ENCODE data around the gene EHMT1.

EHMT1 gene

GRCh38 chr9:137612741-137613142, 6.1 kb upstream of the EHMT1 start:
- TF ChIP-seq PPARA (CRISPR knock-in tag; IDR thresholded peaks at IDR 0.05; ENCODE audit: borderline replicate concordance) (no peak), ISL1 (CRISPR knock-in tag; IDR thresholded peaks at IDR 0.05) (no peak), ESRRG (CRISPR knock-in tag; IDR thresholded peaks at IDR 0.05) (no peak), RARB (CRISPR knock-in tag; IDR thresholded peaks at IDR 0.05) (no peak), ZNF70 (CRISPR knock-in tag; IDR thresholded peaks at IDR 0.05) (no peak), ZFP3 (CRISPR knock-in tag; IDR thresholded peaks at IDR 0.05) (no peak), OSR1 (CRISPR knock-in tag; IDR thresholded peaks at IDR 0.05) (no peak), ARNTL (CRISPR knock-in tag; IDR thresholded peaks at IDR 0.05; ENCODE audit: borderline replicate concordance, low read depth) (no peak)
- TF ChIP-seq, protein P1, sequence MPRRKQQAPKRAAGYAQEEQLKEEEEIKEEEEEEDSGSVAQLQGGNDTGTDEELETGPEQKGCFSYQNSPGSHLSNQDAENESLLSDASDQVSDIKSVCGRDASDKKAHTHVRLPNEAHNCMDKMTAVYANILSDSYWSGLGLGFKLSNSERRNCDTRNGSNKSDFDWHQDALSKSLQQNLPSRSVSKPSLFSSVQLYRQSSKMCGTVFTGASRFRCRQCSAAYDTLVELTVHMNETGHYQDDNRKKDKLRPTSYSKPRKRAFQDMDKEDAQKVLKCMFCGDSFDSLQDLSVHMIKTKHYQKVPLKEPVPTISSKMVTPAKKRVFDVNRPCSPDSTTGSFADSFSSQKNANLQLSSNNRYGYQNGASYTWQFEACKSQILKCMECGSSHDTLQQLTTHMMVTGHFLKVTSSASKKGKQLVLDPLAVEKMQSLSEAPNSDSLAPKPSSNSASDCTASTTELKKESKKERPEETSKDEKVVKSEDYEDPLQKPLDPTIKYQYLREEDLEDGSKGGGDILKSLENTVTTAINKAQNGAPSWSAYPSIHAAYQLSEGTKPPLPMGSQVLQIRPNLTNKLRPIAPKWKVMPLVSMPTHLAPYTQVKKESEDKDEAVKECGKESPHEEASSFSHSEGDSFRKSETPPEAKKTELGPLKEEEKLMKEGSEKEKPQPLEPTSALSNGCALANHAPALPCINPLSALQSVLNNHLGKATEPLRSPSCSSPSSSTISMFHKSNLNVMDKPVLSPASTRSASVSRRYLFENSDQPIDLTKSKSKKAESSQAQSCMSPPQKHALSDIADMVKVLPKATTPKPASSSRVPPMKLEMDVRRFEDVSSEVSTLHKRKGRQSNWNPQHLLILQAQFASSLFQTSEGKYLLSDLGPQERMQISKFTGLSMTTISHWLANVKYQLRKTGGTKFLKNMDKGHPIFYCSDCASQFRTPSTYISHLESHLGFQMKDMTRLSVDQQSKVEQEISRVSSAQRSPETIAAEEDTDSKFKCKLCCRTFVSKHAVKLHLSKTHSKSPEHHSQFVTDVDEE (CRISPR knock-in tag; IDR thresholded peaks at IDR 0.05): no peak
- peak; percentile 3; the same call in 2 of the 3 replicates for ATAC-seq

- no peak for TF ChIP-seq ZNF70 (CRISPR knock-in tag; IDR thresholded peaks at IDR 0.05)
- no peak for TF ChIP-seq ARNTL (CRISPR knock-in tag; IDR thresholded peaks at IDR 0.05; ENCODE audit: borderline replicate concordance, low read depth)
- no peak for TF ChIP-seq ZC3H10 (CRISPR knock-in tag; IDR thresholded peaks at IDR 0.05)
- no peak for TF ChIP-seq OSR1 (CRISPR knock-in tag; IDR thresholded peaks at IDR 0.05)
- no peak for TF ChIP-seq ZFP30 (CRISPR knock-in tag; IDR thresholded peaks at IDR 0.05)
- TF ChIP-seq, protein P2, sequence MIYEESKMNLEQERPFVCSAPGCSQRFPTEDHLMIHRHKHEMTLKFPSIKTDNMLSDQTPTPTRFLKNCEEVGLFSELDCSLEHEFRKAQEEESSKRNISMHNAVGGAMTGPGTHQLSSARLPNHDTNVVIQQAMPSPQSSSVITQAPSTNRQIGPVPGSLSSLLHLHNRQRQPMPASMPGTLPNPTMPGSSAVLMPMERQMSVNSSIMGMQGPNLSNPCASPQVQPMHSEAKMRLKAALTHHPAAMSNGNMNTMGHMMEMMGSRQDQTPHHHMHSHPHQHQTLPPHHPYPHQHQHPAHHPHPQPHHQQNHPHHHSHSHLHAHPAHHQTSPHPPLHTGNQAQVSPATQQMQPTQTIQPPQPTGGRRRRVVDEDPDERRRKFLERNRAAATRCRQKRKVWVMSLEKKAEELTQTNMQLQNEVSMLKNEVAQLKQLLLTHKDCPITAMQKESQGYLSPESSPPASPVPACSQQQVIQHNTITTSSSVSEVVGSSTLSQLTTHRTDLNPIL (CRISPR knock-in tag; IDR thresholded peaks at IDR 0.05; ENCODE audit: low read depth): no peak
- TF ChIP-seq PPARA (CRISPR knock-in tag; IDR thresholded peaks at IDR 0.05; ENCODE audit: borderline replicate concordance): no peak
- TF ChIP-seq TCF4 (CRISPR knock-in tag; IDR thresholded peaks at IDR 0.05; ENCODE audit: borderline replicate concordance): no peak
- no peak for ATAC-seq
Measured at GRCh38 chr9:137613259-137613658, 5.5 kb upstream of the EHMT1 start.

DNA sequence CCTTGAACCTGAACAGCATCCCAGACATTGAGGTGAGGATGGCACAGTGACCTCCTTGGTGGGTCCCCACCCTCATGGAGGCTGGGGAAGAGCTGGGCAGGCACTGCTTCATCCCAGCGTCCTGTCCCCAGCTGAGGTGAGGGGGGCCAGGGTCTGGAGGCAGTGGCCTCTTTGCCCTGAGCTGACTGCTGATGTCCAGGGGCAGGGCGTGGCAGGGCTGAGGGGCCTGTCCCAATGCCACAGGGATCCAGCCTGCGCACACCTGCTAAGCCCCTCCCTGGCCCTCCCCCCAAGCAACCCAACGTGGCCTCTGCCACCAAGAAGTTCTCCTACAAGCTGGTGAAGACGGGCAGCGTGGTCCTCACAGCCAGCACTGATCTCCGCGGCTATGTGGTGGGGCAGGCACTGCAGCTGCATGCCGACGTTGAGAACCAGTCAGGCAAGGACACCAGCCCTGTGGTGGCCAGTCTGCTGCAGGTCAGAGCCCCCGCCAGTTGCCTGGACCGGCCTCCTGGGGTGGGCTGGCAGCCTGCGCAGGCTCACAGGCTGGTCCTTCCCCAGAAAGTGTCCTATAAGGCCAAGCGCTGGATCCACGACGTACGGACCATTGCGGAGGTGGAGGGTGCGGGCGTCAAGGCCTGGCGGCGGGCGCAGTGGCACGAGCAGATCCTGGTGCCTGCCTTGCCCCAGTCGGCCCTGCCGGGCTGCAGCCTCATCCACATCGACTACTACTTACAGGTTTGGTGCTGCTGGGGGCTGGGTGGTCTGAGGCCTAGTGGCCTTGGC, 4.9 kb upstream of the EHMT1 start:
- no peak for TF ChIP-seq PPARA (CRISPR knock-in tag; IDR thresholded peaks at IDR 0.05; ENCODE audit: borderline replicate concordance)
- TF ChIP-seq, protein P2 (CRISPR knock-in tag; IDR thresholded peaks at IDR 0.05; ENCODE audit: low read depth): no peak
- no peak for TF ChIP-seq PATZ1 (CRISPR knock-in tag; IDR thresholded peaks at IDR 0.05; ENCODE audit: borderline replicate concordance)
- TF ChIP-seq ZNF565 (CRISPR knock-in tag; conservative IDR thresholded peaks at IDR 0.05; ENCODE audit: low read depth): no peak
- TF ChIP-seq TOX (CRISPR knock-in tag; IDR thresholded peaks at IDR 0.05; ENCODE audit: borderline replicate concordance): no peak
- no peak for TF ChIP-seq BACH2 (CRISPR knock-in tag; IDR thresholded peaks at IDR 0.05; ENCODE audit: borderline replicate concordance)
- no peak for TF ChIP-seq SNAI2 (CRISPR knock-in tag; IDR thresholded peaks at IDR 0.05)
- no peak for TF ChIP-seq ZC3H10 (CRISPR knock-in tag; IDR thresholded peaks at IDR 0.05)
- no peak for TF ChIP-seq ZNF8 (CRISPR knock-in tag; IDR thresholded peaks at IDR 0.05)
- ATAC-seq: no peak

- ATAC-seq: no peak
- no peak for TF ChIP-seq ZNF565 (CRISPR knock-in tag; conservative IDR thresholded peaks at IDR 0.05; ENCODE audit: low read depth)
- TF ChIP-seq RARB (CRISPR knock-in tag; IDR thresholded peaks at IDR 0.05): no peak
- no peak for TF ChIP-seq ZNF70 (CRISPR knock-in tag; IDR thresholded peaks at IDR 0.05)
- TF ChIP-seq ZFP3 (CRISPR knock-in tag; IDR thresholded peaks at IDR 0.05): no peak
- TF ChIP-seq, protein P1 (CRISPR knock-in tag; IDR thresholded peaks at IDR 0.05): no peak
- no peak for TF ChIP-seq SNAI2 (CRISPR knock-in tag; IDR thresholded peaks at IDR 0.05)
- TF ChIP-seq PATZ1 (CRISPR knock-in tag; IDR thresholded peaks at IDR 0.05; ENCODE audit: borderline replicate concordance): no peak
Measured at GRCh38 chr9:137614631-137615386, 4.0 kb upstream of the EHMT1 start.
